GM18519 (cell line): ENCODE data around the gene CCNA1.

ENCODE experiments used
- ATAC-seq: cut with Tn5 transposase; IDR thresholded peaks from one replicate; pipeline ENCODE4 v1.9.1; 2021; ENCODE audit warnings: mild to moderate bottlenecking, moderate library complexity; ENCODE audit not compliant: unreplicated experiment, low FRiP score

Gene CCNA1

GRCh38 chr13:36432106-36432544, at the start of gene CCNA1:
Gene CCNA1 (plus strand): TSS chr13:36432495. CDS start chr13:36433057, 562 bp downstream.
- no peak for ATAC-seq

- ATAC-seq = no peak
Observed at GRCh38 chr13:36385489-36385888, 46.8 kb upstream of the CCNA1 start.

DNA sequence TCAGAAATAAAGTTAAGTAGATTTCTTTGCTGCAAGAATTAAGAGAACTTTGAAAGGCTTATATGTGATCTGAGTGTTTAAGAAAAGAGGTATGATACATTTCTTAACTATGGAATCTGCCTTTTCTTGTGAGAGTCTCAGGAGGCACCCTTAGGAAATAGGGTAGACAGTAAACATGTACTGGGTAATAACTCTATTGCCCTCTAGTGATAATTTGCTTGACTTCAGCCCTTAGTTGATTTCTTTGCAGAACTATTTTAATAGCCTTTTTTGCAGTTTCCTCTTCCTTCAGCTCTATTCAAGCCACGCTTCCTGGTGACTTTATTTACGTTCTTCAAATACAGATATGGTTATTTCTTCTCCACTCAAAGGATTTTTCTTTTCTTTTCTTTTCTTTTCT, 37.0 kb upstream of the CCNA1 start:
- ATAC-seq = no peak

DNA sequence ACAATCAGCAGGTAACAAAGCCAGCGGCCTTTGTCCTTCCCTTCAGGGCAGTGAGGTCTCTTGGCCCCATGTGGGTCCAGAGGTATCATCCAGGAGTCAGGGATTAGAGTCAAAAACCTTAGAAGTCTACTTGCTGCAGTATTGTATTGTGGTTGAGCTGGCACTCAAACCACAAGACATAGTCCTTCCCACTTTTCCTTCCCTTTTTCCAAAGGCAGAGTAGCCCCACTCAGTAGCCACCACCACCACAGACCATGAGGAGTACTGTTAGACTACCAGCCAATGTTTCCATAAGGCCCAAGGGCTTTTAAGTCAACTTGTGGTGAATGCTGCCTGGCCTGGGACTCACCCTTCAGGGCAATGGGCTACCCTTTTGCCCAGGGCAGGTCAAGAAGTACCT, 27.1 kb upstream of the CCNA1 start:
- no peak for ATAC-seq

- no peak for ATAC-seq
Observed at GRCh38 chr13:36412736-36413135, 19.6 kb upstream of the CCNA1 start.

DNA sequence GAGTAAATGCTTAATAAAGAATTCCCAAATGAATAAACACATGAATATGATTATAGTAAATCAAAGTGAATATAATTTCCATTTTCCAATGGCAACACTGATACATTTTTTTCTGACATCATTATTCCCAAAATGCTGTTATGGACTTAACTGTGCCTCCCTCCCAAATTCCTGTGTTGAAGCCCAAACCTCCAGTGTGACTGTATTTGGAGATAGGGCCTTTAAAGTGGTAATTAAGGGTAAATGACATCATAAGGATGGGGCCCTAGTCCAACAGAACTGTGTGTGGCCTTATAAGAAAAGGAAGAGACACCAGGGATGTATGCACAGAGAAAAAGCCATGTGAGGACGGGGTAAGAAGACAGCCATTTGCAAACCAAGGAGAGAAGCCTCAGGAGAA, 19.1 kb upstream of the CCNA1 start:
- no peak for ATAC-seq

DNA sequence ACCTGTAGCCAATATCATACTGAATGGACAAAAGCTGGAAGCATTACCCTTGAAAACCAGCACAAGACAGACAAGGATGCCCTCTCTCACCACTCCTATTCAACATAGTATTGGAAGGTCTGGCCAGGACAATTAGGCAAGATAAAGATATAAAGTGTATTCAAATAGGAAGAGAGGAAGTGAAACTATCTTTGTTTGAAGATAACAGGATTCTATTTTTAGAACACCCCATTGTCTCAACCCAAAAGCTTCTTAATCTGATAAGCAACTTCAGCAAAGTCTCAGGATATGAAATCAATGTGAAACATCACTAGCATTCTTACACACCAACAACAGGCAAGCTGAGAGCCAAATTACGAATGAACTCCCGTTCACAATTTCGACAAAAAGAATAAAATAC, 17.8 kb upstream of the CCNA1 start:
- no peak for ATAC-seq

GRCh38 chr13:36417331-36417730, 15.0 kb upstream of the CCNA1 start:
- ATAC-seq = no peak

GRCh38 chr13:36418022-36418805, 14.1 kb upstream of the CCNA1 start:
- peak; percentile 94 for ATAC-seq

- peak; percentile 52 for ATAC-seq
Observed at GRCh38 chr13:36420437-36420891, 11.8 kb upstream of the CCNA1 start.

DNA sequence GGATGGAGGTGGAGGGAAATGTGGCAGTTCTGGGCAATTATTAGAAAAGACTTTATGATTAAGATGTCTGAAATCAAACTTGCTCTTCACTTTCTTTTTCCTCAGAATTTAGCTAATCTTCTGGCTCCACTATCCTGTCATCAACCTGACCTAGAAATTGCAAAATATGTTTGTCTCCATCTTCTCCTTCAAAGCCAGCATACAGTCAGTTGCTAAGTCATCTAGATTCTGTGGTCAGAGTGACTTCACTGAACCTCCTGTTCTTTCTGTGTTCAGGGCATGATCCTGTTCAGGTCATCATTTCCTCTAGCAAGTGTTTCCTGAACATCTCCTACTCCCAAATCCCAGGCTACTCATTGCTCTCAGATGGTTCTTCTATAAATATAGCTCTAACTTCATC, 10.8 kb upstream of the CCNA1 start:
- ATAC-seq = no peak

- ATAC-seq = no peak
Observed at GRCh38 chr13:36428086-36428485, 4.2 kb upstream of the CCNA1 start.

GRCh38 chr13:36430247-36431203, 1.8 kb upstream of the CCNA1 start:
- ATAC-seq = no peak

- ATAC-seq = no peak
Observed at GRCh38 chr13:36431204-36432105, 840 bp upstream of the CCNA1 start.

GRCh38 chr13:36436811-36437210, 4.5 kb downstream of the CCNA1 start:
- ATAC-seq = no peak

GRCh38 chr13:36438594-36439483, 6.5 kb downstream of the CCNA1 start:
- ATAC-seq = no peak

DNA sequence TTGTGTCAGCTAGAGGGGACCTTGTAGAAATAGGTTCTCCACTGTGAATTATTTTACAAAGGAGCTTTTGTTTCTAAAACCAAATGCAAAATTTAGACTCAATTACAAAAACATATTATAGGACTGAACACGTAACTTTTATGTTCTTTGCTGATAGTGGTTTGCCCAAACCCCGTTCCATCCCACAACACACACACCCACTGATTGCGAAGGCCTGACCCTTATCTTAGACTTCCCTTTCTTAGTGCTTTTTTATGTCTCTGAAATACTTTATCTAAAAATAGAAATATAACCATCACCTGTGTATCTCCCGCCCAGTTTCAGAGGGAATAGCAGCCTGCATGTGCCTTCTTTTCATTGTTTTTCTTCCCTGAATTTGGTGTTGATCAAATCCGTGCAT, 13.0 kb downstream of the CCNA1 start:
- no peak for ATAC-seq

GRCh38 chr13:36445891-36446351, 13.6 kb downstream of the CCNA1 start:
- ATAC-seq = no peak

GRCh38 chr13:36447501-36447900, 15.2 kb downstream of the CCNA1 start:
- ATAC-seq = no peak
